Uterus (tissue), 2 donors: Measurements from ENCODE around the gene NKX2-2.

Source experiments
- POLR2A ChIP-seq, 2 donors: fragments of 450-650 bp; IDR thresholded peaks; one replicate each; pipeline ENCODE4 v1.6.1; 2016; ENCODE audit warnings: antibody characterized with exemption in 2 of 2, mild to moderate bottlenecking in 1 of 2, moderate library complexity in 1 of 2
- TF ChIP-seq, protein P1 (sequence below), 4 experiments: fragments of 200-600 bp in 2 of 4; fragments of 450-650 bp in 2 of 4; sonication (generic) in 2 of 4; IDR thresholded peaks; one replicate each; pipeline ENCODE4 v1.5.1; 2016 to 2019; ENCODE audit warnings: antibody characterized with exemption in 4 of 4, mild to moderate bottlenecking in 2 of 4, moderate library complexity in 1 of 4

- TF ChIP-seq, protein P1, sequence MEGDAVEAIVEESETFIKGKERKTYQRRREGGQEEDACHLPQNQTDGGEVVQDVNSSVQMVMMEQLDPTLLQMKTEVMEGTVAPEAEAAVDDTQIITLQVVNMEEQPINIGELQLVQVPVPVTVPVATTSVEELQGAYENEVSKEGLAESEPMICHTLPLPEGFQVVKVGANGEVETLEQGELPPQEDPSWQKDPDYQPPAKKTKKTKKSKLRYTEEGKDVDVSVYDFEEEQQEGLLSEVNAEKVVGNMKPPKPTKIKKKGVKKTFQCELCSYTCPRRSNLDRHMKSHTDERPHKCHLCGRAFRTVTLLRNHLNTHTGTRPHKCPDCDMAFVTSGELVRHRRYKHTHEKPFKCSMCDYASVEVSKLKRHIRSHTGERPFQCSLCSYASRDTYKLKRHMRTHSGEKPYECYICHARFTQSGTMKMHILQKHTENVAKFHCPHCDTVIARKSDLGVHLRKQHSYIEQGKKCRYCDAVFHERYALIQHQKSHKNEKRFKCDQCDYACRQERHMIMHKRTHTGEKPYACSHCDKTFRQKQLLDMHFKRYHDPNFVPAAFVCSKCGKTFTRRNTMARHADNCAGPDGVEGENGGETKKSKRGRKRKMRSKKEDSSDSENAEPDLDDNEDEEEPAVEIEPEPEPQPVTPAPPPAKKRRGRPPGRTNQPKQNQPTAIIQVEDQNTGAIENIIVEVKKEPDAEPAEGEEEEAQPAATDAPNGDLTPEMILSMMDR (IDR thresholded peaks at IDR 0.05): no peak
- TF ChIP-seq POLR2A (IDR thresholded peaks at IDR 0.05): no peak
These were observed 32.5 kb upstream of the NKX2-2 start for GRCh38 chr20:21546355-21546754.
